WTC11 (cell line): ENCODE results near the gene PKP3. TPM values are rescaled to one million over a fixed set of nuclear protein-coding genes. Genes with fewer than 3 reads are reported as not detected.

Experiments
- ATAC-seq: fragments of 200-7000 bp; cut with Tn5 transposase; 2 replicates; pipeline ENCODE4 v1.10.0; 2021; ENCODE audit warnings: mild to moderate bottlenecking, moderate library complexity
- CTCF ChIA-PET: fragments of 300-600 bp; sonication (Branson Sonifier 250); formaldehyde crosslinking; loops from one replicate; lab custom pipeline; 2021; ENCODE audit warnings: antibody characterized with exemption; lab: Charles Lee
- POLR2A ChIA-PET: fragments of 350-600 bp; sonication (Branson Sonifier 250); formaldehyde crosslinking; loops from one replicate; lab custom pipeline; 2021; ENCODE audit warnings: antibody characterized with exemption; lab: Charles Lee
- DNase-seq: peaks from one replicate; pipeline ENCODE4 v3.0.0; 2021; ENCODE audit warnings: low spot score
- H3K27ac Mint-ChIP-seq: 2 replicates; pipeline ENCODE4 v1.8.0; 2021; ENCODE audit warnings: mixed read lengths
- H3K27me3 Mint-ChIP-seq: 2 replicates; pipeline ENCODE4 v1.8.0; 2021; ENCODE audit warnings: low read depth, mild to moderate bottlenecking, moderate library complexity, mixed read lengths
- H3K36me3 Mint-ChIP-seq: 2 replicates; pipeline ENCODE4 v1.8.0; 2021; ENCODE audit warnings: mixed read lengths
- H3K4me1 Mint-ChIP-seq: 2 replicates; pipeline ENCODE4 v1.8.0; 2022; ENCODE audit warnings: mixed read lengths
- H3K4me3 Mint-ChIP-seq: 2 replicates; pipeline ENCODE4 v1.8.0; 2021; ENCODE audit warnings: mild to moderate bottlenecking, moderate library complexity, mixed read lengths
- H3K9me3 Mint-ChIP-seq: 2 replicates; pipeline ENCODE4 v1.8.0; 2021; ENCODE audit warnings: mixed read lengths
- ARID4B ChIP-seq: sonication (generic); formaldehyde crosslinking; IDR thresholded peaks from 2 replicates; pipeline ENCODE4 v1.8.0; 2023; ENCODE audit warnings: missing genetic modification reagents, mild to moderate bottlenecking, borderline replicate concordance
- ATF1 ChIP-seq: sonication (generic); formaldehyde crosslinking; IDR thresholded peaks from 2 replicates; pipeline ENCODE4 v1.8.1; 2023; ENCODE audit warnings: mild to moderate bottlenecking, moderate library complexity, missing genetic modification reagents
- ATF3 ChIP-seq: sonication (generic); formaldehyde crosslinking; conservative IDR thresholded peaks from 2 replicates; pipeline ENCODE4 v1.8.1; 2022; ENCODE audit warnings: mild to moderate bottlenecking, missing genetic modification reagents
- CBFB ChIP-seq: sonication (generic); formaldehyde crosslinking; IDR thresholded peaks from 2 replicates; pipeline ENCODE4 v1.8.1; 2022; ENCODE audit warnings: mild to moderate bottlenecking, low read depth, missing genetic modification reagents
- E2F5 ChIP-seq: sonication (generic); formaldehyde crosslinking; IDR thresholded peaks from 2 replicates; pipeline ENCODE4 v1.8.1; 2022; ENCODE audit warnings: mild to moderate bottlenecking, moderate library complexity, missing genetic modification reagents
- ESRRA ChIP-seq: sonication (generic); formaldehyde crosslinking; IDR thresholded peaks from 2 replicates; pipeline ENCODE4 v1.8.1; 2022; ENCODE audit warnings: mild to moderate bottlenecking, missing genetic modification reagents, borderline replicate concordance
- ETV6 ChIP-seq: sonication (generic); formaldehyde crosslinking; IDR thresholded peaks from 2 replicates; pipeline ENCODE4 v1.8.1; 2022; ENCODE audit warnings: mild to moderate bottlenecking, missing genetic modification reagents
- FOXK1 ChIP-seq: sonication (generic); formaldehyde crosslinking; IDR thresholded peaks from 2 replicates; pipeline ENCODE4 v1.8.0; 2022; ENCODE audit warnings: mild to moderate bottlenecking, moderate library complexity, missing genetic modification reagents
- HMGA2 ChIP-seq: fragments of 250-450 bp; sonication (Bioruptor Pico); IDR thresholded peaks from 2 replicates; pipeline ENCODE4 v1.4.0; 2021; ENCODE audit warnings: mild to moderate bottlenecking, moderate library complexity
- IRF2 ChIP-seq: sonication (generic); formaldehyde crosslinking; IDR thresholded peaks from 2 replicates; pipeline ENCODE4 v1.8.0; 2022; ENCODE audit warnings: low read depth, missing genetic modification reagents, borderline replicate concordance
- KAT7 ChIP-seq: sonication (generic); formaldehyde crosslinking; IDR thresholded peaks from 2 replicates; pipeline ENCODE4 v1.8.1; 2023; ENCODE audit warnings: missing genetic modification reagents, mild to moderate bottlenecking, borderline replicate concordance
- SMAD3 ChIP-seq: sonication (generic); formaldehyde crosslinking; IDR thresholded peaks from 2 replicates; pipeline ENCODE4 v1.8.0; 2022; ENCODE audit warnings: missing genetic modification reagents, mild to moderate bottlenecking, borderline replicate concordance
- TEAD1 ChIP-seq: sonication (generic); formaldehyde crosslinking; IDR thresholded peaks from 2 replicates; pipeline ENCODE4 v1.8.0; 2022; ENCODE audit warnings: mild to moderate bottlenecking, missing genetic modification reagents
- ZNF671 ChIP-seq: fragments of 250-450 bp; sonication (Bioruptor Pico); IDR thresholded peaks from 2 replicates; pipeline ENCODE4 v1.8.0; 2021; ENCODE audit warnings: mild to moderate bottlenecking
- total RNA-seq: library from RNA; stranded (reverse); gene quantifications from 3 replicates; pipeline ENCODE4 v1.2.3, GENCODE V29; 2021
- TF ChIP-seq, protein P1 (sequence below): sonication (generic); formaldehyde crosslinking; IDR thresholded peaks from 2 replicates; pipeline ENCODE4 v1.8.0; 2022; ENCODE audit warnings: mild to moderate bottlenecking, missing genetic modification reagents
- TF ChIP-seq, protein P2 (sequence below): sonication (generic); formaldehyde crosslinking; IDR thresholded peaks from 2 replicates; pipeline ENCODE4 v1.8.0; 2023; ENCODE audit warnings: mild to moderate bottlenecking, missing genetic modification reagents
- TF ChIP-seq, protein P3 (sequence below): sonication (generic); formaldehyde crosslinking; IDR thresholded peaks from 2 replicates; pipeline ENCODE4 v1.8.0; 2023; ENCODE audit warnings: missing genetic modification reagents
- TF ChIP-seq, protein P4 (sequence below): sonication (generic); formaldehyde crosslinking; IDR thresholded peaks from 2 replicates; pipeline ENCODE4 v1.8.1; 2023; ENCODE audit warnings: mild to moderate bottlenecking, missing genetic modification reagents

Gene PKP3
- total RNA-seq, 1 experiment from 2014 or later: 17.3 TPM

GRCh38 chr11:416051-416756 is 22.2 kb downstream of the PKP3 start:
- Mint-ChIP-seq H3K4me1 (peaks cover 23% of the 10 kb centered on the region), H3K27me3 (peaks cover 10% of the 10 kb centered on the region), H3K9me3 (no peaks in the 10 kb centered on the region), H3K4me3 (peak overlapping the region; percentile 74), H3K36me3 (no peaks in the 10 kb centered on the region), H3K27ac (no peak overlapping the region)
- ChIA-PET CTCF (interaction anchor here (0.8 to 3.9 kb wide), 9 partner anchors 9 to 166 kb away, joined by 3 to 35 read pairs (median 4); no protein-coding TSS in a partner anchor), POLR2A (interaction anchor here (0.9 to 2.4 kb wide), 7 partner anchors 9 to 120 kb away, joined by 3 to 12 read pairs (median 4); partner anchors contain the start of genes IFITM5 and PKP3)
- TF ChIP-seq HMGA2: no peak
- TF ChIP-seq ATF3: 0 out of 2 replicates have a peak, but pooled peaks have one; percentile 25
- TF ChIP-seq ATF1 (CRISPR knock-in tag): 0 out of 2 replicates have a peak, but pooled peaks have one; percentile 52
- ATAC-seq (peak; percentile 1; the same call in 1 of the 2 replicates), DNase-seq (peak; percentile 21)

- no peaks in the 10 kb centered on the region for H3K36me3 Mint-ChIP-seq
- peak overlapping the region; percentile 74 for H3K4me3 Mint-ChIP-seq
- H3K9me3 Mint-ChIP-seq: no peaks in the 10 kb centered on the region
- ATAC-seq (peak; percentile 84), DNase-seq (peak; percentile 88)
- no peak overlapping the region for H3K27ac Mint-ChIP-seq
- CTCF ChIA-PET: interaction anchor here (0.6 to 3.9 kb wide), 10 partner anchors 10 to 167 kb away, joined by 3 to 35 read pairs (median 4); partner anchors contain the start of gene PKP3
- peaks cover 10% of the 10 kb centered on the region for H3K27me3 Mint-ChIP-seq
- peaks cover 23% of the 10 kb centered on the region for H3K4me1 Mint-ChIP-seq
- POLR2A ChIA-PET: interaction anchor here (0.6 to 2.4 kb wide), 8 partner anchors 9 to 119 kb away, joined by 3 to 12 read pairs (median 4); partner anchors contain the start of genes IFITM5 and PKP3
- TF ChIP-seq IRF2 (CRISPR knock-in tag) (no peak), ESRRA (peak; percentile 54; the same call in 1 of the 2 replicates), E2F5 (CRISPR knock-in tag) (peak; percentile 74), CBFB (CRISPR knock-in tag) (peak; percentile 53; the same call in 1 of the 2 replicates), ARID4B (CRISPR knock-in tag) (0 out of 2 replicates have a peak, but pooled peaks have one; percentile 60), ZNF671 (CRISPR knock-in tag) (no peak), FOXK1 (CRISPR knock-in tag) (peak; percentile 68), TEAD1 (CRISPR knock-in tag) (no peak), KAT7 (CRISPR knock-in tag) (peak; percentile 89; the same call in 1 of the 2 replicates), SMAD3 (CRISPR knock-in tag) (no peak), ETV6 (CRISPR knock-in tag) (peak; percentile 75; the same call in 1 of the 2 replicates)
- TF ChIP-seq, protein P1, sequence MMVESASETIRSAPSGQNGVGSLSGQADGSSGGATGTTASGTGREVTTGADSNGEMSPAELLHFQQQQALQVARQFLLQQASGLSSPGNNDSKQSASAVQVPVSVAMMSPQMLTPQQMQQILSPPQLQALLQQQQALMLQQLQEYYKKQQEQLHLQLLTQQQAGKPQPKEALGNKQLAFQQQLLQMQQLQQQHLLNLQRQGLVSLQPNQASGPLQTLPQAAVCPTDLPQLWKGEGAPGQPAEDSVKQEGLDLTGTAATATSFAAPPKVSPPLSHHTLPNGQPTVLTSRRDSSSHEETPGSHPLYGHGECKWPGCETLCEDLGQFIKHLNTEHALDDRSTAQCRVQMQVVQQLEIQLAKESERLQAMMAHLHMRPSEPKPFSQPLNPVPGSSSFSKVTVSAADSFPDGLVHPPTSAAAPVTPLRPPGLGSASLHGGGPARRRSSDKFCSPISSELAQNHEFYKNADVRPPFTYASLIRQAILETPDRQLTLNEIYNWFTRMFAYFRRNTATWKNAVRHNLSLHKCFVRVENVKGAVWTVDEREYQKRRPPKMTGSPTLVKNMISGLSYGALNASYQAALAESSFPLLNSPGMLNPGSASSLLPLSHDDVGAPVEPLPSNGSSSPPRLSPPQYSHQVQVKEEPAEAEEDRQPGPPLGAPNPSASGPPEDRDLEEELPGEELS (CRISPR knock-in tag): peak; percentile 62
- TF ChIP-seq, protein P2, sequence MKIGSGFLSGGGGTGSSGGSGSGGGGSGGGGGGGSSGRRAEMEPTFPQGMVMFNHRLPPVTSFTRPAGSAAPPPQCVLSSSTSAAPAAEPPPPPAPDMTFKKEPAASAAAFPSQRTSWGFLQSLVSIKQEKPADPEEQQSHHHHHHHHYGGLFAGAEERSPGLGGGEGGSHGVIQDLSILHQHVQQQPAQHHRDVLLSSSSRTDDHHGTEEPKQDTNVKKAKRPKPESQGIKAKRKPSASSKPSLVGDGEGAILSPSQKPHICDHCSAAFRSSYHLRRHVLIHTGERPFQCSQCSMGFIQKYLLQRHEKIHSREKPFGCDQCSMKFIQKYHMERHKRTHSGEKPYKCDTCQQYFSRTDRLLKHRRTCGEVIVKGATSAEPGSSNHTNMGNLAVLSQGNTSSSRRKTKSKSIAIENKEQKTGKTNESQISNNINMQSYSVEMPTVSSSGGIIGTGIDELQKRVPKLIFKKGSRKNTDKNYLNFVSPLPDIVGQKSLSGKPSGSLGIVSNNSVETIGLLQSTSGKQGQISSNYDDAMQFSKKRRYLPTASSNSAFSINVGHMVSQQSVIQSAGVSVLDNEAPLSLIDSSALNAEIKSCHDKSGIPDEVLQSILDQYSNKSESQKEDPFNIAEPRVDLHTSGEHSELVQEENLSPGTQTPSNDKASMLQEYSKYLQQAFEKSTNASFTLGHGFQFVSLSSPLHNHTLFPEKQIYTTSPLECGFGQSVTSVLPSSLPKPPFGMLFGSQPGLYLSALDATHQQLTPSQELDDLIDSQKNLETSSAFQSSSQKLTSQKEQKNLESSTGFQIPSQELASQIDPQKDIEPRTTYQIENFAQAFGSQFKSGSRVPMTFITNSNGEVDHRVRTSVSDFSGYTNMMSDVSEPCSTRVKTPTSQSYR (CRISPR knock-in tag): peak; percentile 64; the same call in 1 of the 2 replicates
- TF ChIP-seq, protein P3, sequence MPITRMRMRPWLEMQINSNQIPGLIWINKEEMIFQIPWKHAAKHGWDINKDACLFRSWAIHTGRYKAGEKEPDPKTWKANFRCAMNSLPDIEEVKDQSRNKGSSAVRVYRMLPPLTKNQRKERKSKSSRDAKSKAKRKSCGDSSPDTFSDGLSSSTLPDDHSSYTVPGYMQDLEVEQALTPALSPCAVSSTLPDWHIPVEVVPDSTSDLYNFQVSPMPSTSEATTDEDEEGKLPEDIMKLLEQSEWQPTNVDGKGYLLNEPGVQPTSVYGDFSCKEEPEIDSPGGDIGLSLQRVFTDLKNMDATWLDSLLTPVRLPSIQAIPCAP (CRISPR knock-in tag): 0 out of 2 replicates have a peak, but pooled peaks have one; percentile 53
- TF ChIP-seq, protein P4, sequence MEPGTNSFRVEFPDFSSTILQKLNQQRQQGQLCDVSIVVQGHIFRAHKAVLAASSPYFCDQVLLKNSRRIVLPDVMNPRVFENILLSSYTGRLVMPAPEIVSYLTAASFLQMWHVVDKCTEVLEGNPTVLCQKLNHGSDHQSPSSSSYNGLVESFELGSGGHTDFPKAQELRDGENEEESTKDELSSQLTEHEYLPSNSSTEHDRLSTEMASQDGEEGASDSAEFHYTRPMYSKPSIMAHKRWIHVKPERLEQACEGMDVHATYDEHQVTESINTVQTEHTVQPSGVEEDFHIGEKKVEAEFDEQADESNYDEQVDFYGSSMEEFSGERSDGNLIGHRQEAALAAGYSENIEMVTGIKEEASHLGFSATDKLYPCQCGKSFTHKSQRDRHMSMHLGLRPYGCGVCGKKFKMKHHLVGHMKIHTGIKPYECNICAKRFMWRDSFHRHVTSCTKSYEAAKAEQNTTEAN (CRISPR knock-in tag): peak; percentile 46; the same call in 1 of the 2 replicates
Observed at GRCh38 chr11:416757-417621, 23.0 kb downstream of the PKP3 start.
